Cardiac septum (tissue), 1 donor: ENCODE data around the gene FUS. TPM values are rescaled to one million over a fixed set of nuclear protein-coding genes. Genes with fewer than 3 reads are reported as not detected.
"Not testable (repeated sequence)": the region's sequence is repeated elsewhere in the genome, so short reads cannot be mapped to it uniquely, and the experiment has no call there.

Experiments
- DNase-seq: peaks from one replicate; pipeline ENCODE4 v3.0.0-alpha.2; 2020; ENCODE audit warnings: low spot score
- intact Hi-C: fragments of 100-400 bp; cut with DNase I; formaldehyde crosslinking; loops from one replicate; pipeline ENCODE4 v1.14.0; 2022
- total RNA-seq: library from RNA; stranded (reverse); fragmentation: NEBNext Ultra II Directional; extraction: Animal tissue kit (Norgen Biotek cat#: 25700); gene quantifications from one replicate; pipeline ENCODE4 v1.2.1, GENCODE V29; 2021
- donor health status: DM: no; HTN: no; CAD: no.

FUS gene
- total RNA-seq, 1 donor from 2014 or later: 158 TPM

DNA sequence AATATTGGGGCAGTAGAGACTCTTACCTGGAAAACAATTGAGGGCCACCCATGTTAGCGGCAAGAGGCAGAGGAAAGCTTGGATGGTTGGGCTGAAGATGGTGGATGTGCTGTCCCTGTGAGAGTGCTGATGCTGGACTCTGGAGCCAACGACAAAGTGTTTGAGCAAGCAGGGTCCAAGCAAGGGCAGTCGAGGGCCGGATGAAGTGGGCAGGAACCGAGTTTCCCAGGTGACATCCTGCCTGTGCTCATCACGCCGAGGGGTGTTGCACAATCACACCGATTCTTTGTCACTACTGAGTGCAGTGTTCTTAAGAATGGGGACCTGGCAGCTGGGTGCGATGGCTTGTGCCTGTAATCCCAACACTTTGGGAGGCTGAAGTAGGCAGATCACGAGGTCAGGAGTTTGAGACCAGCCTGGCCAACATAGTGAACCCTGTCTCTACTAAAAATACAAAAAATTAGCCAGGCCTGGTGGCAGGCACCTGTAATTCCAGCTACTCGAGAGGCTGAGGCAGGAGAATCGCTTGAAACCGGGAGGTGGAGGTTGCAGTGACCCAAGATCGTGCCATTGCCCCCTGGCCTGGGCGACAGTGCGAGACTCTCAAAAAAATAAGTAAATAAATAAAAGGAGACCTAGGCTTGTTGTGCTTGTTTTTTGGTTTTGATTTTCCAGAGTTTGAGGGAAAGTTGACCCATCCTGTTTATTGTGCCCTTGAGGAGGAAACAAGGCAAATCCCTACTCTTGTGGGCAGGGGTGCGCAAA, 16.6 kb downstream of the FUS start:
- peak; percentile 78 for DNase-seq
- intact Hi-C loops: no loop called here

DNA sequence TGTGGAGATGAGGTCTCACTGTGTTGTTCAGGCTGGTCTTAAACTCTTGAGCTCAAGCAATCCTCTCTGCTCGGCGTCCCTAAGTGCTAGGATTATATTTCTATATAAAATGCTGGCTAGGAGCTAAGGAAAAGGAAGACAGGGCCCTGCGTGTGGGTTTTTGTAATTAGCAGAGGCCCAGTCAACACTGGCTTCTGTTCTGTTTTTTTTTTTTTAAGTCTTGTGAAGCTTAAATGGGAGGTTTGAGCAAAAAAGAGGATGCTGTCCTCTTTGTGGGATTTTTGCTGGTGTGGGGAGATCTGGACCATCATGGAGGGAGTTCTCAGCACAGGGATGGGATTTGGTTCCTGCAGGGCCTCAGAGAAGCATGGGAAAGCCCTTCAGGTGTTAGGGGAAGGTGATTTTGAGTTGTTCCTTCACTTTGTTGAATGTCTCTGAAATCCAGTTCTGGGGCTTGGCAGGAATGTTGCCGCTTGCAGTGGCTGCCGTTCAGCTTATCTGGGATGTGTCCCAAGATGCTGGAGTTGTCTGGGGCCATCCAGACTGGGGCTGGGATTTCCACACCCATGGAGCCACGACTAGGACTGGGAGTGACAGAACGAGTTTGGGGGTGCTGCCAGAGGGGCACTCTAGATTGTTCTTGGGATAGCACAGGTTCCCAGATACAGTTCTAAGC, 18.4 kb downstream of the FUS start:
- intact Hi-C loops: no loop called here
- no peak for DNase-seq

DNA sequence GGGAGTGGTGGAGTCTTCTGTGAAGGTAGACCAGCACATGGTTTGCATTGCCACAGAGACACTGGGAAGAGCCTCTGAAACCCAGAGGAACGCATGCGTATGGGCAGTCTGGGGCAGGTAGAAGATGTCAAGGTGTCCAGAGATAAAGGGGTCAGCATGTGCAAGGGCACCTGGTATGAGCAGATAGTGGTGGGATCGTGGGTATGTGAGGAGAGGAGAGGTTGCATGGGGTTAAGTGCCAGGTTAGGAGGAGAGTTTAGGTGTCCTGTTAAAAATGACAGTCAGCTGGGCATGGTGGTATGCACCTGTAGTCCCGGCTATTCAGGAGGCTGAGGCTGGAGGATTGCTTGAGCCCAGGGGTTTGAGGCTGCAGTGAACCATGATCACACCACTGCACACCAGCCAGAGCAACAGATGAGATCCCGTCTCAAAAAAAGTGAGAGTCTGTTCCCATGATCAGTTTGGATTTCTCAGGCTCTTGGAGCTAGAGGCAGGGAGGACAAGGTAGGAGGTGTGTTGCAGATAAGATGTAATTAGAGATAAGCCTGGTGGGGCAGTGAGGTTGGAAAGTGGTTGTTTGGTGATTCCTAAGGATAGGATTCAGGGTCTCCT, 19.6 kb downstream of the FUS start:
- intact Hi-C loops: no loop called here
- DNase-seq: no peak

DNA sequence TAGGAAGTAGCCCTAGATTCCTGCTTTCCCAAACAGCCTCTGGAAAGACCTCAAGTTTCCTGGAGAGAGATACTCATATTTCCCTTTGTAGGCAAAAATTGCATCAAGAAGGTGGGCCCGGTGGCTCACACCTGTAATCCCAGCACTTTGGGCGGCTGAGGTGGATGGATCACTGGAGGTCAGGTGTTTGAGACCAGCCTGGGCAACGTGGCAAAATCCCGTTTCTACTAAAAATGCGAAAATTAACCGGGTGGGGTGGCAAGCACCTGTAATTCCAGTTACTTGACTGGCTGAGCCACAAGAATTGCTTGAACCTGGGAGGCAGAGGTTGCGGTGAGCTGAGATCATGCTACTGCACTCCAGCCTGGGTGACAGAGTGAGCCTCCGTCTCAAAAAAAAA, 20.2 kb downstream of the FUS start:
- DNase-seq, intact Hi-C loops: not testable (repeated sequence)

DNA sequence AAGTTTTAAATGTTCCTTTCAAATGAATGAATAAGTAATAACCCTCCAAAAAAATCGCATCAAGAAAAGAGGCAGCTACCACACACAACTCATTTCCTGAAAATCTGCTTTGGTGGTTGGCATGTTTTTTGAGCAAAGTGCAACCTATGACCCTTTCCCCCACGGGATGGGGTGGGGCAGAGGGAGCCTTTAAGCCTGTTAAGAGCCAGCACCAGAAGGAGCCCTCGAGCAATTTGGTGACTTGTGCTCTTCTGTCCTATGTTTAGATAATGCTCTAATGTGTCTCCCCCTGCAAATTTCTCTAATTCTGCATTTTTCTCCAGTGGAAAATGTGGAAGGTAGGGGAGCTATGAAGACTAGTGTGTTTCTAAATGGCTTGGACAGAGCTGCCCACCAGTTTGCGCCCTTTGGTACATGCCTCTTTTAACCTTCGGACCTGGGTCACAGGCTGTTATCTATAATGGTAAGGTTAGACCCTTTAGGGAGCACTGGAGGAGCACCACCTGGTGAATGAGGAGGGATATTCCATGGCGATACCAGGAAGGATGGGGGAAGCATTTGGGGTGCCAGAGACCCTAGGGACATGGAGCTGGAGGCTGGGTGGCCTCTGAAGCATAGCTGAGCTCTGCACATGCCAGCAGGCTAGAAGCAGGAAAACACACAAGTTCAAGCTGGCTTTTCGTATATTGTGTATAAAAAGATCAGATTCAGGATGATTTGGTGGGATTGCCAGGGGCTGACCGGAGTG, 21.1 kb downstream of the FUS start:
- intact Hi-C loops: no loop called here

DNA sequence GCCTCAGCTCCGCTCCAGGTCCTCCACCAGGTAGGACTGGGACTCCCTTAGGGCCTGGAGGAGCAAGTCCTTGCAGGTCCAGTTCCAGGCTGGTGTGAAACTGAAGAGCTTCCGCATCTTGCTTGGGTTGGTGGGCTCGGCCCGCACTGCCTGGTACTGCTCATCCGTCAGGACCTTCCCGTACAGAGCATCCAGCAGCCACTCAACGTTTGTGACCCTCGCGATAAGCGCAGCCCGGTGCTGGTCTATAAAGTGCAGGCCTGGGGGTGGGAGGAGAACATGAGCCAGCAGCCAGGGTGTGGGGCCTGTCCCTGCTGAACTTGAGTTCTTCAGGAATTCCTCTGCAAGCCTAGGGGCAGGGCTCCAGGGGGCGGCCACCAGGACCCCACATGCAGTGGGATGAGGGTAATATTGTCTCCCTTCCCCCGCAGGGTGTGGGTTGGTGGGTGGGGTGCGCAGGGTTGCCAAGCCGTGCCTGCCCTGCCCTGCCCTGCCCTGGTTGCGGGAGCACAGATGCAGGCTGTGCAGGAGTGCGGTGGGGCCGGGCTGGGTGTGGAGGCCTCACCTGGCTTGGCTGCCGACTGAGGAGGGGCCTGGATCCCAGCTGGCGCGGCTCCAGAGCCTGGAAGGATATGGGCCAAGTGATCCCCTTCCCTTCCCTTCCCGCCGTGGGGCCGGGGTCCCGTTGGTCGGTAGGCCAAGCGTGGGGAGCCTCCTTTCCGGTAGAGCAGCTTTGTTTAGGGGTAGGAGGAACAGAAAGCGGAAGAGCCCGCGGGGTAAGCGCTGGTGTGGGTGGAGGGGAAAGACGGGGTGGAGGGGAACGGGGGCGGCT, 21.9 kb downstream of the FUS start:
- intact Hi-C loops: no loop called here
- peak; percentile 81 for DNase-seq

More for the DNA sequence above, 21.1 kb downstream of the FUS start:
- DNase-seq: no peak

DNA sequence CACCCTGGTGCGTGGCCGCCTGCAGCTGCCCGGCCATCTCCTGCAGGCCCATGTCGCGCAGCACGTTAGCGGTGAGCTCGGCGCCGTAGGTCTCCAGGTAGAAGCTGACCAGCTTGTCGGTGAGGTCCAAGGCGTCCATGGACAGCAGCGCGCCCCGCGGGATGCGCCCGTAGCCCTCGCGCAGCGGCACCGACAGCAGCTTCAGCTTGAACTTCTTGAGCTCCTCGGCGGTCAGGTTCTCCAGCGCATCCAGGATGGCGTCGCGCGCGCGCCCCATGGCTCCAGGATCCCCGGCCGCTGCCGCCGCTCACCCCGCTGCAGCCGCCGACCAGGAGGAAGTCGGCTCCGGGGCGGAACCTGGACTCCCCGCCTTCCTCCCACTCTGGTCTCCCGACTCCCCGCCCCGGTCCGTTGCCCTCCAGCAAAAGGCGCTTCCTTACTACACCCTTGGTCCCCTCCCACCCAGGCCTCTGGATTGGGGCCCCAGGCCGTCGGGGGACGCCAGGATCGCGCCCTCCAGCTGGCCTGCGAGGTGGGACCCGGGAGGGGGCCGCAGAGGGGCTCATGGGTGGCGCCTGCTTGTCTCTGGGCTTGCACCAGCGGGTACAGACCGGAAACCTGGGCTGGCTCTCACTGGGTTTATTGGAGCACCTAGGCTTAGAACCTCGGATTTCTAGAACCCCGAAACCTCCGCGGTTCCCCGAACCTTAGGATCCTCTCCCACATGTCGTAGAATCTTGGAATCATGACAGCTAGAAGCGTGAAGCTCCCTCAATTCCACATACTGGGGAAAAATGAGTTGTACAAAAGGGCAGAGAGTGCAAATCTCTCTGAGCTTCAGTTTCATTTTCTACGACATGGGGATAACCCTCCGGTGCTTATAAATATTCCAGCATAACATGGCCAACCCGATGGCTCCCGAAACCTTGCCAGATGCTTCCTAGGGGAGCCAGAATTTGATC, 22.8 kb downstream of the FUS start, which contains the start of gene PYCARD:
PYCARD (minus strand) TSS at position 347 of the 962 bp plus-strand sequence; CDS start at position 277, 70 bp downstream.
- DNase-seq: peak; percentile 85
- intact Hi-C loops: no loop called here

DNA sequence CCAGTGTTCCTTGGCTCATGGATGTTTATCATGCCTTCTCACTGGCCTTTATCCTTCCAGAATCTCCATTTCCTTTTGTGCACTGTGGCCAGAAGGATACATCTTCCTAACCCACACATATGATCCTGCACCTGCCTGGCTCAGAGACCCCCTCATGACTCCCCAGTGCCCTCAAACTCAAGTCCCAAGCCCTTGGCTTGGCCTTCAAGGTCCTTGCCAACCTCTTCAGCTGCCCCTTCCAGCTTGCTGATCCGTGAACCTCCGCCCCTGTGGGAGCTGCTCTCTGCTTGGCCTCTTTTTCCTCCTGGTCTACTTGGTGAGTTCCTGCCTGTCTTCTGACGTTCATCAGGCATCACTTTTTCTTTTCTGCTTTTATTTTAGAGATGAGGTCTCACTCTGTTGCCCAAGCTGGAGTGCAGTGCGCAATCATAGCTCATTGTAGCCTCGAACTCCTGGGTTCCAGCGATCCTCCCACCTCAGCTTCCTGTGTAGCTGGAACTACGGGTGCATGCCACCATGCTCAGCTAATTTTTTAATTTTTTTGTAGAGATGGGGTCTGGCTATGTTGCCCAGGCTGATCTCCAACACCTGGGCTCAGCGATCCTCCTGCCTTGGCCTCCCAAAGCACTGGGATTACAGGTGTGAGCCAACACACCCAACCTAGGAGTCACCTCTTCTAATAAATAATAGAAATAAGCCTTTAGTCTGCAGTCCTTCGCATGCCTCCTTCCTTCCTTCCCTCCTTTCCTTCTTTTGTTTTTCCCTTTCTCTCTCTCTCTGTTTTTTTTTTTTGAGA, 25.1 kb downstream of the FUS start:
- intact Hi-C loops: no loop called here
- no peak for DNase-seq

DNA sequence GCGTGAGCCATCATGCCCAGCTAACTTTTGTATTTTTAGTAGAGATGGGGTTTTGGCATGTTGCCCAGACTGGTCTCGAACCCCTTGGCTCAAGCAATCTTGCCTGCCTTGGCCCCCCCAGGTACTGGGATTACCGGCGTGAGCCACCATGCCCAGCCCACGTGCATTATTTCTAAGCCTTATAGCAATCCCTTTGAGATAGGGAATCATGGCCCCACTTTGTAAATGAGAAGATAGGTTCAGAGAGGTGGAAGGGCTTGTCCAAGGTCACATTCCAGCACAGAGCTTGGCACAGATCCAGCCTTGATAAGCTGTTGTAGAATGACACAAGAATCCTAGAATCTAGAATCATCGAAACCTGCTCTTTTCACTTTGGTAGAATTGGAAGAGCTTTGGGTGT, 26.8 kb downstream of the FUS start:
- no peak for DNase-seq
- intact Hi-C loops: no loop called here

DNA sequence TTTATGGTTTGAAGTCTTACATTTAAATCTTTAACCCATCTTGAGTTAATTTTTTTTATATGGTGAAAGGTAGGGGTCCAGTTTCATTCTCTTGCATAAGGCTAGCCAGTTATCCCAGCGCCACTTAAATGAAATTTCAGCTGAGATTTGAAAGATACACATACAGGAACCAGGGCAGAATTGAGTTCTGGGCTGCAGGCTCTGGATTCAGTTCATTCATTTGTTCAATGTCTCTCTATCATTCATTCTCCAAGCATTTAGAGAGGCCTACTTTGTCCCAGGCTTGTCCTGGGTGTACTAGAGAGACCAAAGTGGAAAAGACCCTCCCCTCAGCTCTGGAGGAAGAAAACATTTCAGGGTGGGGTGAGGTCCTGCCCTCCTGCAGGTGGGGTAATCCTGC, 33.4 kb downstream of the FUS start:
- DNase-seq: no peak
- intact Hi-C loops: no loop called here

DNA sequence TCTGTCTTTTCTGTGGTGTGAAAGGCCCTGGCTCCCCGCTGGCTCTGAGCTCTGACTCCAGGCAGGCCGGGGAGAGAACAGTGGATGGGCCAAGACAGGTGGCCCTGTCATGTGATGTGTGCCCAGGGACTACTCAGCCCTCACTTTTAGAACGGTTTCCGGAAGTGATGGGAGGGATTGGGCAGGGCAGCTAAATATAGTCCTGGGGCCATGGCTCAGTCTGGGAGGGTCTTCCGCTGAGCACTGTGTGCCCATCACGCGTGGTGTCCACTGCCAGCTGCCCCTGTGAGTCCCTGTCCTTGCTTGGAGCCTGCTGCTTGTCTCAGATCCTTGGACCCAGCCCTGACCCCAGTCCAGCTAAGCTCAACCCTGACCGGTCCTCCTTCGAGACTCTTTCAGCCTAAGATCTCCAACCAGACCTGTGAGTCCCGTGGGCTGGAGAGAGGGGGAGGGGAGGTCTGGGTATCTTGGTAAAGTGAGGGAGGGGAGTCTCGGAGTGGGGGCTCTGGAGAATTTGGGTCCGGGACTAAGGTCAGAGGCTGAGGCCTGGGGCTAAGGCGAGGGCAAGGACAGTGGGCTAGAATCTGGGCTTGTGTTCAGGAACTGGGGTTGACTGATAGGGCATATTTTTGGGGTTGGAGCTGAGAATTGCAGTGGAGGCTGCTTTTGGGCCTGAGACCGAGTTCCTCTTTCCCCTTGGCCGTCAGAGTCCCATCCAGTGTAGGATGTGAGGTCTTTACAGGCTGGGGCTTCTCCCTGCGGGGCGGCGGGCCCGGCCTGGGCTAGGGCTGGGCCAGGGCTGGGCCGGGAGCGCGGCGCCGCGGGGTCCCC, 34.2 kb downstream of the FUS start, which contains the start of gene TRIM72:
TRIM72 (plus strand) TSS at position 243 of the 831 bp plus-strand sequence. CDS start 620 bp downstream, outside the sequence.
- intact Hi-C loops: no loop called here
- DNase-seq: no peak

DNA sequence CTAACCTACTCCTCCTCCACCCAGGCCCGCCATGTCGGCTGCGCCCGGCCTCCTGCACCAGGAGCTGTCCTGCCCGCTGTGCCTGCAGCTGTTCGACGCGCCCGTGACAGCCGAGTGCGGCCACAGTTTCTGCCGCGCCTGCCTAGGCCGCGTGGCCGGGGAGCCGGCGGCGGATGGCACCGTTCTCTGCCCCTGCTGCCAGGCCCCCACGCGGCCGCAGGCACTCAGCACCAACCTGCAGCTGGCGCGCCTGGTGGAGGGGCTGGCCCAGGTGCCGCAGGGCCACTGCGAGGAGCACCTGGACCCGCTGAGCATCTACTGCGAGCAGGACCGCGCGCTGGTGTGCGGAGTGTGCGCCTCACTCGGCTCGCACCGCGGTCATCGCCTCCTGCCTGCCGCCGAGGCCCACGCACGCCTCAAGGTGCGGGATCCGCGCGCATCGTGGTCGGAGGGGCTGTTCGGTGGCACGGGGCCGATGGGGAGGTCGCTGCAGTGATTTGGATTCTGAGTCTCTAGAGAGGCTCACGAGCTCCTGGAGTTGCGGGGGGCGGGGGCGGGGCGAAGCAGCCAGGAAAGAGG, 34.9 kb downstream of the FUS start:
- intact Hi-C loops: no loop called here
- no peak for DNase-seq

DNA sequence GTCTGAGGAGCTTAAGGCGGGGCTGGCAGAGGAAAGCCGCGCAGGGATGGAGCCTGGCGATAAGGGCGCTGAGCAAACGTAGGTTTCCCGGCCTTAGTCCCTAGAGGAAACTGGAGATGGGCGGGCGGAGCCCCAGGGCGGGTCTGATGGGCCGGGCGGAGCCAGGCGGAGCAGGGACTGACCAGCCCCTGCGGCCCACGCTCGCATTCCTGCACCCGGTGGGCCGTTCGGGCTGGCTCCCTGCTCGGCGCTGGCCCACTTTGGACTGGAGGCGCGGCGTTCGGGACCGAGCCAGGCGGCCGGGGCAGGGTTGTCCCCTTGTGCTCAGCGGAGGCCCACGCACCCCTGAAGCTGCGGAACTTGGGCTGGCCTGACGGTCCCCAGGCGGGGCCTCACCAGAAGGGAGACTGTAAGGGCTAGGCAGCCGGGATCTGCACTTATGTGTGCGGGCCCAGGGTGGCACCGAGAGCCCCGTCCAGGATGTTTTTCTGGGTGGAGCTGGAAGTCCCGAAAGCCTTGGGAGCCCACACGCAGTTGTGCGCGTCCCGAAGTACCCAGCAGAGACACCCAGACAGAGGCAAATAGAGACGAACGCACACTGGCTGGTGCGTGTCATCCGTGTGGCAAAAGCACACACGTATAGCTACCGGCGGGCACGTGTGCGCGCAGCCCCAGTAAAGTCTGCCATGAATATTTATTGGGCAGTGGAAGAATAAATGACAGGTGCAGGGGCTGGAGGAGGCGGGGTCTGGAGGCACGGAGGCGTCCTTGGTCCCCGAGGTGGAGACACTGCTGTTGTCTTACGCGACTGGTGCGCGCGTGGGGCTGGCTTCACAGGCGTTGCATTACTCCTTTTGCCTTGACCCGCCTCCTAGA, 35.6 kb downstream of the FUS start:
- intact Hi-C loops: no loop called here

DNA sequence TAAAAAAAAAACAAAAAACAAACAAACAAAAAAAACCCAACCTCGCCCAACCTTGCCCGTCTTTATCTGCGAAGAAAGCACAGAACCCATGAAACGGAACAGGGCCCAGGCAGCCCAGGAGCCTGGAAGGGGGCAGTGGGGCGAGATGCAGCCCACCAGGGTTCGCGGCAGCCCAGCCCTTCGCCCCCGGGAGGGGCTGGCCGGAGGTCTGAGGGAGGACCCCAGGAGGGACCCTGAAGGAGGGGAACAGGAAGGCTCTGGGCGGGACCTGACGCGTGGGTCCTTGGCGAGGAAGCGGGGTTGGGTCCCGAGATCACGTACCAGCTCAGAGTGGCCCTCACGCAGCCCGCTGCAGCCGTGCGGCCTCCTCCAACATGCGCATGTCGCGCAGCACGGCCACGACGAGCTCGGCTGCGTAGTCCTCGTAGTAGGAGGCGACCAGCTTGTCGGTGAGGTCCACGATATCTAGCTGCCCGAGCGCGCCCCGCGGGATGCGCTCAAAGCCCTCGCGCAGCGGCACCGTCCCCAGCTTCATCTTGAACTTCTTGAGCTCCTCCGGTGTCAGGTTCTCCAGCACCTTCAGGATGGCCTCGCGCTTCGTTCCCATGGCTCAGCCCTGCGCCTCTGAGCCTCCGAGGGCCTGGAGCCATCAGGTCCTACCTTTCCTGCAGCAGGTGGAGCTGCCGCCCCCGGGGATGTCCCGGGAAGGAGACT, 36.6 kb downstream of the FUS start, which contains the start of gene PYDC1:
PYDC1 (minus strand) TSS at position 714 of the 714 bp plus-strand sequence; CDS start at position 607, 107 bp downstream.
- intact Hi-C loops: no loop called here
- DNase-seq: no peak

More for the DNA sequence above, 35.6 kb downstream of the FUS start:
- no peak for DNase-seq
